MM.1S (cell line): ENCODE data around the gene FARP2.

Experiments used
- DNase-seq: peaks from one replicate; pipeline ENCODE4 v3.0.0-alpha.2; 2015
- H2AFZ ChIP-seq: fragments of 300-600 bp; sonication (generic); 2 replicates; pipeline ENCODE4 v1.6.0; 2016; ENCODE audit warnings: antibody characterized with exemption, low read length
- H3F3A ChIP-seq: fragments of 300-600 bp; sonication (generic); 2 replicates; pipeline ENCODE4 v1.6.1; 2016; ENCODE audit warnings: mild to moderate bottlenecking, antibody characterized with exemption, low read length, moderate library complexity, mixed read lengths; ENCODE audit not compliant: insufficient read depth
- H3K27ac ChIP-seq: fragments of 300-600 bp; sonication (generic); 2 replicates; pipeline ENCODE4 v1.5.1; 2016; ENCODE audit warnings: mild to moderate bottlenecking, low read length
- H3K27me3 ChIP-seq: fragments of 300-600 bp; sonication (generic); replicated peaks from 2 replicates; pipeline ENCODE4 v1.6.0; 2016; ENCODE audit warnings: low read length; ENCODE audit not compliant: insufficient read depth
- H3K36me3 ChIP-seq: fragments of 300-600 bp; sonication (generic); replicated peaks from 2 replicates; pipeline ENCODE4 v1.6.1; 2016; ENCODE audit warnings: mild to moderate bottlenecking, low read length, mixed read lengths; ENCODE audit not compliant: insufficient read depth
- H3K4me1 ChIP-seq: fragments of 300-600 bp; sonication (generic); 2 replicates; pipeline ENCODE4 v1.6.1; 2016; ENCODE audit warnings: low read length, mixed read lengths
- H3K4me2 ChIP-seq: fragments of 300-600 bp; sonication (generic); 2 replicates; pipeline ENCODE4 v1.6.0; 2016; ENCODE audit warnings: low read depth, low read length
- H3K4me3 ChIP-seq: fragments of 300-600 bp; sonication (generic); 2 replicates; pipeline ENCODE4 v1.5.1; 2016; ENCODE audit warnings: low read length, mixed read lengths
- H3K79me2 ChIP-seq: fragments of 300-600 bp; sonication (generic); 2 replicates; pipeline ENCODE4 v1.6.1; 2016; ENCODE audit warnings: mixed run types, low read length, mixed read lengths
- H3K9ac ChIP-seq: fragments of 300-600 bp; sonication (generic); 2 replicates; pipeline ENCODE4 v1.6.1; 2016; ENCODE audit warnings: low read length, mixed read lengths
- H3K9me2 ChIP-seq: fragments of 300-600 bp; sonication (generic); replicated peaks from 2 replicates; pipeline ENCODE4 v1.6.1; 2016; ENCODE audit warnings: mild to moderate bottlenecking, low read length, mixed read lengths; ENCODE audit not compliant: insufficient read depth
- H3K9me3 ChIP-seq: fragments of 300-600 bp; sonication (generic); replicated peaks from 2 replicates; pipeline ENCODE4 v1.6.1; 2016; ENCODE audit warnings: mild to moderate bottlenecking, low read length, mixed read lengths; ENCODE audit not compliant: insufficient read depth
- H4K20me1 ChIP-seq: fragments of 300-600 bp; sonication (generic); 2 replicates; pipeline ENCODE4 v1.6.1; 2016; ENCODE audit warnings: mild to moderate bottlenecking, low read length, moderate library complexity, mixed read lengths; ENCODE audit not compliant: insufficient read depth
- CTCF ChIP-seq: fragments of 300-600 bp; sonication (generic); IDR thresholded peaks from 2 replicates; pipeline ENCODE4 v1.5.1; 2016; ENCODE audit warnings: antibody characterized with exemption, low read length, mixed read lengths
- EZH2 ChIP-seq: fragments of 300-600 bp; sonication (generic); optimal IDR thresholded peaks from 2 replicates; pipeline ENCODE3; 2017; ENCODE audit warnings: low read depth, mild to moderate bottlenecking, antibody characterized with exemption, low read length, mixed read lengths
- EZH2phosphoT487 ChIP-seq: fragments of 300-600 bp; sonication (generic); IDR thresholded peaks from 2 replicates; pipeline ENCODE4 v1.6.1; 2018; ENCODE audit warnings: antibody characterized with exemption, low read length

The FARP2 gene

GRCh38 chr2:241496003-241496707 lies 140.1 kb downstream of the FARP2 start:
- Histone ChIP-seq H3F3A (no peaks in the 10 kb centered on the region), H3K9me3 (no peaks in the 10 kb centered on the region), H3K79me2 (no peaks in the 10 kb centered on the region), H3K9ac (no peak overlapping the region), H2AFZ (no peak overlapping the region), H3K36me3 (no peaks in the 10 kb centered on the region), H3K27me3 (no peaks in the 10 kb centered on the region), H3K4me1 (no peaks in the 10 kb centered on the region), H4K20me1 (no peaks in the 10 kb centered on the region), H3K9me2 (no peaks in the 10 kb centered on the region), H3K27ac (no peak overlapping the region), H3K4me3 (no peak overlapping the region), H3K4me2 (no peak overlapping the region)
- no peak for DNase-seq
- TF ChIP-seq EZH2phosphoT487 = no peak
- no peak for TF ChIP-seq CTCF
- no peak for TF ChIP-seq EZH2

- H4K20me1 ChIP-seq = no peaks in the 10 kb centered on the region
- H3K36me3 ChIP-seq = no peaks in the 10 kb centered on the region
- no peak overlapping the region for H2AFZ ChIP-seq
- no peaks in the 10 kb centered on the region for H3K27me3 ChIP-seq
- no peak overlapping the region for H3K4me2 ChIP-seq
- no peak overlapping the region for H3K4me3 ChIP-seq
- no peak for DNase-seq
- H3K9me2 ChIP-seq = no peaks in the 10 kb centered on the region
- H3K27ac ChIP-seq = no peak overlapping the region
- no peak for TF ChIP-seq EZH2
- TF ChIP-seq CTCF = no peak
- no peak for TF ChIP-seq EZH2phosphoT487
- no peaks in the 10 kb centered on the region for H3K79me2 ChIP-seq
- no peaks in the 10 kb centered on the region for H3K4me1 ChIP-seq
- no peaks in the 10 kb centered on the region for H3K9me3 ChIP-seq
- no peaks in the 10 kb centered on the region for H3F3A ChIP-seq
- no peak overlapping the region for H3K9ac ChIP-seq
These were observed 141.1 kb downstream of the FARP2 start for GRCh38 chr2:241496904-241497877.

GRCh38 chr2:241498115-241499070 lies 142.3 kb downstream of the FARP2 start:
- no peak for DNase-seq
- Histone ChIP-seq H2AFZ (no peak overlapping the region), H3K27ac (no peak overlapping the region), H3K9ac (no peak overlapping the region), H3K27me3 (no peaks in the 10 kb centered on the region), H4K20me1 (no peaks in the 10 kb centered on the region), H3K4me3 (no peak overlapping the region), H3K4me1 (no peaks in the 10 kb centered on the region), H3K4me2 (no peak overlapping the region), H3K9me2 (no peaks in the 10 kb centered on the region), H3K79me2 (no peaks in the 10 kb centered on the region), H3K9me3 (no peaks in the 10 kb centered on the region), H3F3A (no peaks in the 10 kb centered on the region), H3K36me3 (no peaks in the 10 kb centered on the region)
- no peak for TF ChIP-seq EZH2
- TF ChIP-seq EZH2phosphoT487 = no peak
- no peak for TF ChIP-seq CTCF
